ENCODE data around the gene SLC13A2.
A peak's percentile ranks its signal among the peaks of the same experiment; 100 is the strongest.

Gene SLC13A2

GRCh38 chr17:28540231-28540630 lies 66.8 kb downstream of the SLC13A2 start:
- Histone ChIP-seq H3K9ac (ENCODE audit: low read length) (no peak overlapping the region), H2AFZ (ENCODE audit: low read depth, low read length) (no peak overlapping the region), H3K23ac (ENCODE audit: low read length in 2 of 2) (no peak overlapping the region), H3K4me2 (ENCODE audit: low read length, poor library complexity, severe bottlenecking) (no peak overlapping the region), H3K4me1 (ENCODE audit: control insufficient read depth, insufficient read depth, low read depth, low read length) (no peaks in the 10 kb centered on the region), H2BK120ac (ENCODE audit: low read depth, low read length) (no peak overlapping the region), H3K4ac (ENCODE audit: low read depth in 1 of 2, low read length in 2 of 2) (no peak overlapping the region), H4K91ac (ENCODE audit: low read length) (no peak overlapping the region), H3K36me3 (ENCODE audit: control insufficient read depth in 1 of 2, insufficient read depth in 2 of 2, low read depth in 1 of 2, low read length in 2 of 2) (no peaks in the 10 kb centered on the region), H2BK12ac (ENCODE audit: low read length in 2 of 2) (no peak overlapping the region), H2AK5ac (ENCODE audit: low read length, severe bottlenecking) (no peak overlapping the region), H3K79me1 (replicated peaks; ENCODE audit: low read length, poor library complexity, severe bottlenecking) (no peaks in the 10 kb centered on the region), H3K9me3 (ENCODE audit: control insufficient read depth, low read length) (no peaks in the 10 kb centered on the region), H2BK5ac (ENCODE audit: low read depth, low read length, poor library complexity, severe bottlenecking) (no peak overlapping the region), H3K27ac (ENCODE audit: low read length, poor library complexity, severe bottlenecking) (no peak overlapping the region), H3K18ac (ENCODE audit: low read depth in 1 of 2, low read length in 2 of 2) (no peak overlapping the region), H4K8ac (ENCODE audit: low read length) (no peak overlapping the region), H3K4me3 (ENCODE audit: insufficient read depth in 1 of 2, low read depth in 1 of 2, low read length in 2 of 2) (no peak overlapping the region), H3K27me3 (ENCODE audit: control insufficient read depth in 1 of 2, insufficient read depth in 1 of 2, low read length in 2 of 2) (peaks cover 5 to 31% of the 10 kb centered on the region in 2 experiments), H3K14ac (ENCODE audit: low read length in 2 of 2) (peak overlapping the region in 1 of 2 experiments; percentile 11), H2BK15ac (ENCODE audit: low read depth, poor library complexity, severe bottlenecking) (no peak overlapping the region)
- 90% methylated on average over 3 of the region's 4 CpGs for WGBS
- DNase-seq: no peak

- no peak for DNase-seq
- Histone ChIP-seq H3K27ac (ENCODE audit: low read length, poor library complexity, severe bottlenecking) (no peak overlapping the region), H3K9ac (ENCODE audit: low read length) (no peak overlapping the region), H3K14ac (ENCODE audit: low read length in 2 of 2) (no peak overlapping the region), H2BK12ac (ENCODE audit: low read length in 2 of 2) (no peak overlapping the region), H3K4ac (ENCODE audit: low read depth in 1 of 2, low read length in 2 of 2) (no peak overlapping the region), H3K18ac (ENCODE audit: low read depth in 1 of 2, low read length in 2 of 2) (no peak overlapping the region), H3K4me1 (ENCODE audit: control insufficient read depth, insufficient read depth, low read depth, low read length) (no peaks in the 10 kb centered on the region), H2BK120ac (ENCODE audit: low read depth, low read length) (no peak overlapping the region), H2BK15ac (ENCODE audit: low read depth, poor library complexity, severe bottlenecking) (no peak overlapping the region), H3K79me1 (replicated peaks; ENCODE audit: low read length, poor library complexity, severe bottlenecking) (no peaks in the 10 kb centered on the region), H2BK5ac (ENCODE audit: low read depth, low read length, poor library complexity, severe bottlenecking) (no peak overlapping the region), H3K36me3 (ENCODE audit: control insufficient read depth in 1 of 2, insufficient read depth in 2 of 2, low read depth in 1 of 2, low read length in 2 of 2) (peaks cover 1 to 7% of the 10 kb centered on the region in 2 experiments), H3K27me3 (ENCODE audit: control insufficient read depth in 1 of 2, insufficient read depth in 1 of 2, low read length in 2 of 2) (peaks cover 5 to 25% of the 10 kb centered on the region in 2 experiments), H4K91ac (ENCODE audit: low read length) (no peak overlapping the region), H2AFZ (ENCODE audit: low read depth, low read length) (no peak overlapping the region), H3K9me3 (ENCODE audit: control insufficient read depth, low read length) (no peaks in the 10 kb centered on the region), H4K8ac (ENCODE audit: low read length) (no peak overlapping the region), H2AK5ac (ENCODE audit: low read length, severe bottlenecking) (no peak overlapping the region), H3K23ac (ENCODE audit: low read length in 2 of 2) (no peak overlapping the region), H3K4me3 (ENCODE audit: insufficient read depth in 1 of 2, low read depth in 1 of 2, low read length in 2 of 2) (no peak overlapping the region), H3K4me2 (ENCODE audit: low read length, poor library complexity, severe bottlenecking) (no peak overlapping the region)
- 93% methylated on average over 4 of the region's 4 CpGs for WGBS
These were observed 68.0 kb downstream of the SLC13A2 start for GRCh38 chr17:28541439-28541838.

DNA sequence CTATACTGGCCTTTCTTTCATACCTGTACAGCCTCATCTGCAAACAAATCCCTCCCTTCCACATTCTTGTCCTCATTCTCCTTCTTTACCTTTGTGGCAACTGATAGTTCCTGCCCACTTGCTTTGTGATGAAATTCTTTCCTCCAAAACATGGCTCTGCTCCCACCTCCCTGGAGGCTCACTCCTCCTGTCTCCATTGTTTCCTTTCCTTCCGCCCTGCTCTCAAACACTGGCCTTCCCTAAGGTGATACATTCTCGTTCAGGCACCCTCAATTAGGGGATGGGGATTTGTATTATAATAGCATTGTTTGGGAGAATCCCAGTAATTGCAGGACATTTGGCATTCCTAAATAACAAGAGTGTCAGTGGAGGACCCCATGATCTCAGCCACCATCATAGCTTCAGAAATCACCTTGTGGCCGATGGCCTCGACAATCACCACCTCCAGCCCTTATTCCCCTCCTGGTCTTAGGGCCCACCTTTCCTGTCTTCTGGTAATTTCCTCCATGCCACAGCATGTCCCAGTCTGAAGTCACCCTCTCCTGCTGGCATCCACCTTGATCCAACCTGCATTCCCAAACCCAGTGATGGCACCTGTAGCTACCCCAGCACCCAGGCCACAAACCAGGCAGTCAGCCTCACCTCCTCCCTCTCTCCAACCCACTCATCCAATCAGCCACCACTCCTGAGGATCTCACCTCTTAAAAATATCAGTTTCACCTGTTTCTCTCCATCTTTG lies 71.1 kb downstream of the SLC13A2 start:
- Histone ChIP-seq H2BK5ac (ENCODE audit: low read depth, low read length, poor library complexity, severe bottlenecking) (no peak overlapping the region), H3K18ac (ENCODE audit: low read depth in 1 of 2, low read length in 2 of 2) (no peak overlapping the region), H3K9me3 (ENCODE audit: control insufficient read depth, low read length) (no peaks in the 10 kb centered on the region), H2BK12ac (ENCODE audit: low read length in 2 of 2) (no peak overlapping the region), H2BK15ac (ENCODE audit: low read depth, poor library complexity, severe bottlenecking) (no peak overlapping the region), H3K36me3 (ENCODE audit: control insufficient read depth in 1 of 2, insufficient read depth in 2 of 2, low read depth in 1 of 2, low read length in 2 of 2) (peaks cover 15 to 21% of the 10 kb centered on the region in 2 experiments), H3K4me3 (ENCODE audit: insufficient read depth in 1 of 2, low read depth in 1 of 2, low read length in 2 of 2) (no peak overlapping the region), H4K91ac (ENCODE audit: low read length) (no peak overlapping the region), H3K4ac (ENCODE audit: low read depth in 1 of 2, low read length in 2 of 2) (no peak overlapping the region), H2AK5ac (ENCODE audit: low read length, severe bottlenecking) (no peak overlapping the region), H3K9ac (ENCODE audit: low read length) (no peak overlapping the region), H4K8ac (ENCODE audit: low read length) (no peak overlapping the region), H3K27me3 (ENCODE audit: control insufficient read depth in 1 of 2, insufficient read depth in 1 of 2, low read length in 2 of 2) (no peaks in the 10 kb centered on the region), H3K27ac (ENCODE audit: low read length, poor library complexity, severe bottlenecking) (no peak overlapping the region), H3K79me1 (replicated peaks; ENCODE audit: low read length, poor library complexity, severe bottlenecking) (peaks cover 11% of the 10 kb centered on the region), H2BK120ac (ENCODE audit: low read depth, low read length) (no peak overlapping the region), H3K4me1 (ENCODE audit: control insufficient read depth, insufficient read depth, low read depth, low read length) (peaks cover 2% of the 10 kb centered on the region), H3K4me2 (ENCODE audit: low read length, poor library complexity, severe bottlenecking) (no peak overlapping the region), H3K23ac (ENCODE audit: low read length in 2 of 2) (no peak overlapping the region), H3K14ac (ENCODE audit: low read length in 2 of 2) (no peak overlapping the region), H2AFZ (ENCODE audit: low read depth, low read length) (no peak overlapping the region)
- no peak for DNase-seq
- WGBS: 96% methylated on average over 2 of the region's 4 CpGs

DNA sequence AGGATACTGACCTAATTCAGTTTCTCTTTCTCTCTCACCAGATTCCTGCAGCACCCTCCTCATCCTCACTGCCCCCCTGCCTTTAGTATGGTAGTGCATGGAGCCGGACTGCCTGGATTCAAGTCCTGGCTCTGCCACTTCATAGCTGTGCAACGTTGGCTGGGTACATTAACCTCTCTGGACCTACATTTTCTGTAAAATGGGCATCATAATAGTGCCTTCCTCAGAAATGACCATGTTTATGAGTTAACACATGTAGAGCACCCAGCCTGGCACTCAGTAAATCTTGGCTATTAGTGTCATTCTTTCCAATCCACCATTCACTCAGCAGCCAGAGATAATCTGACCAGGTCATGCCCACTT lies 71.7 kb downstream of the SLC13A2 start:
- H3K23ac ChIP-seq (ENCODE audit: low read length in 2 of 2): no peak overlapping the region
- 64% methylated on average over 2 of the region's 2 CpGs for WGBS
- H2BK120ac ChIP-seq (ENCODE audit: low read depth, low read length): no peak overlapping the region
- H2BK12ac ChIP-seq (ENCODE audit: low read length in 2 of 2): no peak overlapping the region
- H3K79me1 ChIP-seq (replicated peaks; ENCODE audit: low read length, poor library complexity, severe bottlenecking): peaks cover 17% of the 10 kb centered on the region
- H3K14ac ChIP-seq (ENCODE audit: low read length in 2 of 2): no peak overlapping the region
- no peak overlapping the region for H3K4me2 ChIP-seq (ENCODE audit: low read length, poor library complexity, severe bottlenecking)
- no peak overlapping the region for H3K27ac ChIP-seq (ENCODE audit: low read length, poor library complexity, severe bottlenecking)
- no peak overlapping the region for H3K18ac ChIP-seq (ENCODE audit: low read depth in 1 of 2, low read length in 2 of 2)
- no peak overlapping the region for H2AFZ ChIP-seq (ENCODE audit: low read depth, low read length)
- H2BK5ac ChIP-seq (ENCODE audit: low read depth, low read length, poor library complexity, severe bottlenecking): no peak overlapping the region
- no peak overlapping the region for H3K4ac ChIP-seq (ENCODE audit: low read depth in 1 of 2, low read length in 2 of 2)
- H3K27me3 ChIP-seq (ENCODE audit: control insufficient read depth in 1 of 2, insufficient read depth in 1 of 2, low read length in 2 of 2): no peaks in the 10 kb centered on the region
- H4K8ac ChIP-seq (ENCODE audit: low read length): no peak overlapping the region
- DNase-seq: no peak
- H4K91ac ChIP-seq (ENCODE audit: low read length): no peak overlapping the region
- H3K36me3 ChIP-seq (ENCODE audit: control insufficient read depth in 1 of 2, insufficient read depth in 2 of 2, low read depth in 1 of 2, low read length in 2 of 2): peaks cover 15 to 21% of the 10 kb centered on the region in 2 experiments
- no peaks in the 10 kb centered on the region for H3K9me3 ChIP-seq (ENCODE audit: control insufficient read depth, low read length)
- peaks cover 3% of the 10 kb centered on the region for H3K4me1 ChIP-seq (ENCODE audit: control insufficient read depth, insufficient read depth, low read depth, low read length)
- no peak overlapping the region for H3K9ac ChIP-seq (ENCODE audit: low read length)
- H2AK5ac ChIP-seq (ENCODE audit: low read length, severe bottlenecking): no peak overlapping the region
- no peak overlapping the region for H2BK15ac ChIP-seq (ENCODE audit: low read depth, poor library complexity, severe bottlenecking)
- H3K4me3 ChIP-seq (ENCODE audit: insufficient read depth in 1 of 2, low read depth in 1 of 2, low read length in 2 of 2): no peak overlapping the region
